GM10266 (cell line): ENCODE measurements around the gene CSK.

Experiments used
- DNase-seq: peaks from one replicate; pipeline ENCODE4 v3.0.0; 2012; ENCODE audit errors: extremely low spot score
- CTCF ChIP-seq: IDR thresholded peaks from 2 replicates; pipeline ENCODE4 v1.5.1; 2012; ENCODE audit warnings: mild to moderate bottlenecking, low read depth; ENCODE audit not compliant: control insufficient read depth, insufficient read depth; ENCODE audit errors: missing control alignments

Gene CSK

GRCh38 chr15:74815121-74815934 lies 33.4 kb downstream of the CSK start:
- no peak for TF ChIP-seq CTCF

GRCh38 chr15:74815961-74816360 lies 34.1 kb downstream of the CSK start:
- no peak for TF ChIP-seq CTCF
- no peak for DNase-seq

More at GRCh38 chr15:74815121-74815934, 33.4 kb downstream of the CSK start:
- DNase-seq, result no peak

- TF ChIP-seq CTCF, result no peak
- no peak for DNase-seq
Measured at GRCh38 chr15:74816624-74817369, 34.9 kb downstream of the CSK start.

- no peak for TF ChIP-seq CTCF
- DNase-seq, result no peak
Measured at GRCh38 chr15:74817370-74817737, 35.5 kb downstream of the CSK start.

- TF ChIP-seq CTCF, result no peak
- no peak for DNase-seq
Measured at GRCh38 chr15:74820056-74820455, 38.2 kb downstream of the CSK start.

- peak; percentile 64 for DNase-seq
- TF ChIP-seq CTCF, result no peak
Measured at GRCh38 chr15:74821091-74821789, 39.4 kb downstream of the CSK start.

GRCh38 chr15:74821790-74822158 lies 39.9 kb downstream of the CSK start:
- no peak for DNase-seq
- TF ChIP-seq CTCF, result no peak
